ENCODE data around the gene RBM34.

GRCh38 chr1:235106457-235106856 lies 54.6 kb downstream of the RBM34 start:
- TF ChIP-seq CTCF (IDR thresholded peaks at IDR 0.05) (no peak), POLR2A (IDR thresholded peaks at IDR 0.05) (no peak)
